Measurements from ENCODE around the gene CEP44. TPM values are rescaled to one million over a fixed set of nuclear protein-coding genes. Genes with fewer than 3 reads are reported as not detected.

CEP44 gene
- polyA plus RNA-seq, 1 experiment, result 7.4 TPM

DNA sequence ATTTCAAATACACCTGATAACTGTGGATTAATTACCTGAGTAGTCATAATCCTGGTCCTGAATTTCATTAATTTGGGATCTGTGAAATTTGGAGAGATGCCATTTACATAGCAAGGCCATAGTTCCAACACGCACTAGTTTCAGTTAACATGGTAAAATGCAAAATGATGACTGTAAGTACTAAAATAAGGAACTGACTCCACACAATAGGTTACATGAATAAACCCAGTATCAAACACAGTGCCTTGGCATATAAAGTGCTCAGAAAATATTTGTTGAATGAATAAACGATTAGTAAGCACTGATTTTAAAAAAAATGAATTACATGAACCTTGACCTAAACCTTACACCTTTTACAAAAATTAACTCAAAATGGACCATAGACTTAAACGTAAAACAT lies 9.3 kb upstream of the CEP44 start:
- no peak for TF ChIP-seq CTCF (IDR thresholded peaks at IDR 0.05; ENCODE audit: low read depth, low read length)
- no peaks in the 10 kb centered on the region for H3K27me3 ChIP-seq (ENCODE audit: control insufficient read depth, insufficient read depth, low read length)
- POLR2A ChIA-PET, result no interaction called here
- no peak overlapping the region for H3K4me3 ChIP-seq (ENCODE audit: low read depth, low read length)
- DNase-seq (ENCODE audit: low read depth, low spot score), result no peak
- CTCF ChIA-PET, result no interaction called here
- no peaks in the 10 kb centered on the region for H3K9me3 ChIP-seq (ENCODE audit: control insufficient read depth, insufficient read depth, low read length)
- H3K27ac ChIP-seq (ENCODE audit: low read depth, low read length), result no peak overlapping the region

GRCh38 chr4:174275101-174275500 lies 8.6 kb upstream of the CEP44 start:
- no peak for DNase-seq (ENCODE audit: low read depth, low spot score)
- H3K27me3 ChIP-seq (ENCODE audit: control insufficient read depth, insufficient read depth, low read length), result no peaks in the 10 kb centered on the region
- H3K4me3 ChIP-seq (ENCODE audit: low read depth, low read length), result no peak overlapping the region
- CTCF ChIA-PET, result no interaction called here
- no peak for TF ChIP-seq CTCF (IDR thresholded peaks at IDR 0.05; ENCODE audit: low read depth, low read length)
- H3K9me3 ChIP-seq (ENCODE audit: control insufficient read depth, insufficient read depth, low read length), result no peaks in the 10 kb centered on the region
- no peak overlapping the region for H3K27ac ChIP-seq (ENCODE audit: low read depth, low read length)
- POLR2A ChIA-PET, result no interaction called here

GRCh38 chr4:174277433-174277832 lies 6.3 kb upstream of the CEP44 start:
- DNase-seq (ENCODE audit: low read depth, low spot score), result no peak
- ChIA-PET CTCF (interaction anchor here (0.8 kb wide), 1 partner anchor 53 kb away, joined by 4 read pairs; no protein-coding TSS in a partner anchor), POLR2A (no interaction called here)
- no peak for TF ChIP-seq CTCF (IDR thresholded peaks at IDR 0.05; ENCODE audit: low read depth, low read length)
- no peaks in the 10 kb centered on the region for H3K9me3 ChIP-seq (ENCODE audit: control insufficient read depth, insufficient read depth, low read length)
- H3K27ac ChIP-seq (ENCODE audit: low read depth, low read length), result no peak overlapping the region
- H3K27me3 ChIP-seq (ENCODE audit: control insufficient read depth, insufficient read depth, low read length), result no peaks in the 10 kb centered on the region
- no peak overlapping the region for H3K4me3 ChIP-seq (ENCODE audit: low read depth, low read length)

GRCh38 chr4:174278467-174278866 lies 5.2 kb upstream of the CEP44 start:
- Histone ChIP-seq H3K27me3 (ENCODE audit: control insufficient read depth, insufficient read depth, low read length) (no peaks in the 10 kb centered on the region), H3K27ac (ENCODE audit: low read depth, low read length) (no peak overlapping the region), H3K4me3 (ENCODE audit: low read depth, low read length) (no peak overlapping the region), H3K9me3 (ENCODE audit: control insufficient read depth, insufficient read depth, low read length) (no peaks in the 10 kb centered on the region)
- CTCF ChIA-PET, result interaction anchor here (0.6 kb wide), 1 partner anchor 54 kb away, joined by 3 read pairs; no protein-coding TSS in a partner anchor
- POLR2A ChIA-PET, result no interaction called here
- DNase-seq (ENCODE audit: low read depth, low spot score), result no peak
- no peak for TF ChIP-seq CTCF (IDR thresholded peaks at IDR 0.05; ENCODE audit: low read depth, low read length)

DNA sequence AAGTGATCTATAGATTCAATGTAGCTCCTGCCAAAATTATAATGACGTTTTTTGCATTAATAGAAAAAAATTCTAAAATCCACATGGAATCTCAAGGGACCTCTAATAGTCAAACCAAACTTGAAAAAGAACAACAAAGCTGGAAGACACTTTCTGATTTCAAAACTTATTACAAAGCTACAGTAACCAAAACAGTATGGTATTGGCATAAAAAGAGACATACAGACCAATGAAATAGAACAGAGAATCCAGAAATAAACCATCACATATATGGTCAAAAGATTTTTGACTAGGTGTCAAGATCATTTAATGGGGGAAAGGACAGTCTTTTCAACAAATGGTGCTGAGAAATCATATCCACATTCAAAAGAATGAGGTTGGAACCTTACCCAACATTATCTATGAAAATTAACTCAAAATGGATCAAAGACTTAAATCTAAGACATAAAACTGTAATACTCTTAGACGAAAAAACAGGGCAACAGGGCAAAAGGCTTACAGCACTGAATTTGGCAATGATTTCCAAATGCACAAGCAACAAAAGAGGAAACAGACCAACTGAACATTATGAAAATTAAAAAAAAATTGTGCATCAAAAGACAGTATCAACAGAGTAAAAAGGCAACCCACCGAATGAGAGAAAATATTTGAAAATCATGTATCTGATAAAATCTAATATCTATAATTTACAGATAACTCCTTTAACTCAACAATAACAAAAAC lies 4.1 kb upstream of the CEP44 start:
- CTCF ChIA-PET, result no interaction called here
- H3K9me3 ChIP-seq (ENCODE audit: control insufficient read depth, insufficient read depth, low read length), result no peaks in the 10 kb centered on the region
- DNase-seq (ENCODE audit: low read depth, low spot score), result no peak
- no peak for TF ChIP-seq CTCF (IDR thresholded peaks at IDR 0.05; ENCODE audit: low read depth, low read length)
- no peak overlapping the region for H3K27ac ChIP-seq (ENCODE audit: low read depth, low read length)
- H3K4me3 ChIP-seq (ENCODE audit: low read depth, low read length), result no peak overlapping the region
- POLR2A ChIA-PET, result no interaction called here
- H3K27me3 ChIP-seq (ENCODE audit: control insufficient read depth, insufficient read depth, low read length), result no peaks in the 10 kb centered on the region

All from AG04450 (cell line).